Mucosa of rectum (tissue), 2 donors: ENCODE data around the gene CACNG5.

Experiments used
- H3K27ac ChIP-seq, 2 donors: one replicate each; pipeline ENCODE4 v1.7.0; 2013; ENCODE audit warnings: inconsistent platforms in 2 of 2, low read depth in 2 of 2, low read length in 2 of 2
- H3K27me3 ChIP-seq, 2 donors: one replicate each; pipeline ENCODE4 v1.7.0; 2013; ENCODE audit warnings: low read length in 2 of 2; ENCODE audit not compliant: control insufficient read depth in 2 of 2, insufficient read depth in 2 of 2
- H3K36me3 ChIP-seq, 2 donors: one replicate each; pipeline ENCODE4 v1.7.0; 2013; ENCODE audit warnings: low read length in 2 of 2; ENCODE audit not compliant: control insufficient read depth in 2 of 2, insufficient read depth in 2 of 2
- H3K4me1 ChIP-seq, 2 donors: one replicate each; pipeline ENCODE4 v1.7.0; 2013; ENCODE audit warnings: low read length in 2 of 2, mild to moderate bottlenecking in 1 of 2; ENCODE audit not compliant: control insufficient read depth in 2 of 2, insufficient read depth in 2 of 2
- H3K4me3 ChIP-seq, 2 donors: one replicate each; pipeline ENCODE4 v1.7.0; 2013; ENCODE audit warnings: low read length in 2 of 2
- H3K9ac ChIP-seq, 2 donors: one replicate each; pipeline ENCODE4 v1.7.0; 2013; ENCODE audit warnings: low read length in 2 of 2, low read depth in 1 of 2, mild to moderate bottlenecking in 1 of 2
- H3K9me3 ChIP-seq, 2 donors: one replicate each; pipeline ENCODE4 v1.7.0; 2013; ENCODE audit warnings: low read length in 2 of 2; ENCODE audit not compliant: control insufficient read depth in 2 of 2
- donor health status: healthy.
- donor health status: Normal muscosa, but diverticular disease.

The CACNG5 gene

DNA sequence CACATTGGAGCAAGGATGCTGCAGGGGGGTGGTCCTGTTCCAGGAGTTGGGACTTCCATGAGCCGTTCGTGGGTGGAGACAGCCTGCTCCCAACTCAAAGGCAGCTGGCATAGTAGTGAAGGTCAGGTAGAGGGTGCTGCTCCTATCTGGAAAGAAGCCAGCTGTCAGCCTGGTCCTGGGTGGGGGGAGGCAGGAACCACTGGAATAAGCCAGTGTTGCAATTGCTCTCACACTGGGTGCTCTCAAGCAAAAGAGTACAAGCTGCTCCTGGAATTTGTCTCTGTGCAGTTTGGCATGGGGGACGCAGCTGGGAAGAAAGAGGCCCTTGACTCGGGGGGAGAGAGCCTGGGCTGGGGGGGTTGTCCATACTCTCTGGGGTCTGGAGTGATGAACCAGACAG, 8.7 kb downstream of the CACNG5 start:
- H3K27me3 ChIP-seq: peaks cover 0 to 5% of the 10 kb centered on the region in 2 donors
- H3K4me3 ChIP-seq: no peak overlapping the region
- no peaks in the 10 kb centered on the region for H3K36me3 ChIP-seq
- no peak overlapping the region for H3K27ac ChIP-seq
- H3K9ac ChIP-seq: no peak overlapping the region
- H3K4me1 ChIP-seq: no peaks in the 10 kb centered on the region
- H3K9me3 ChIP-seq: no peaks in the 10 kb centered on the region

- Histone ChIP-seq H3K4me3 (no peak overlapping the region), H3K27ac (no peak overlapping the region)
Measured at GRCh38 chr17:66847704-66848103, 12.8 kb downstream of the CACNG5 start.

DNA sequence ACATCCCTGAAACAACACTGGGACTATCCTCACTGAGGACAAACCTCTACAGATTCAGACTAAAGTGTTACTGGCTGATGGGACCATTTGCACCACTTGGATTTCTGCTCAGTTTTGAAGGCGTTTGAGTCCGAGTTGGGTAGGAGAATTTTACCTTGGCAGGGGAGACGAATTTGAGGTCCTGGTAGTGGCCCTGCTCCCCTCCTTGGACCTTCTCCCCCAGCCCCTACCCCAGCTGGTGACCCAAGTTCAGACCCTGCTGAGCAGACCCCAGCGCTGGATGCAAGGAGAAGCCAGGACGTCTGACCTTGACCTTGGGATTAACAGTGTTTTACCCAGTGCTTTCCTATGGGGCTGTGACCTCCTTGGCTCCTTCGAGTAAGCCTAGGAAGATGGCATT, 13.6 kb downstream of the CACNG5 start:
- no peaks in the 10 kb centered on the region for H3K36me3 ChIP-seq
- H3K9me3 ChIP-seq: no peaks in the 10 kb centered on the region
- H3K27me3 ChIP-seq: no peaks in the 10 kb centered on the region
- H3K27ac ChIP-seq: no peak overlapping the region
- no peaks in the 10 kb centered on the region for H3K4me1 ChIP-seq
- no peak overlapping the region for H3K4me3 ChIP-seq
- H3K9ac ChIP-seq: no peak overlapping the region

More at GRCh38 chr17:66847704-66848103, 12.8 kb downstream of the CACNG5 start:
- Histone ChIP-seq H3K36me3 (no peaks in the 10 kb centered on the region), H3K4me1 (no peaks in the 10 kb centered on the region), H3K9ac (no peak overlapping the region), H3K27me3 (peaks cover 0 to 5% of the 10 kb centered on the region in 2 donors), H3K9me3 (no peaks in the 10 kb centered on the region)

- Histone ChIP-seq H3K27me3 (no peaks in the 10 kb centered on the region), H3K27ac (no peak overlapping the region), H3K9ac (no peak overlapping the region), H3K36me3 (no peaks in the 10 kb centered on the region), H3K9me3 (no peaks in the 10 kb centered on the region), H3K4me1 (no peaks in the 10 kb centered on the region), H3K4me3 (no peak overlapping the region)
Measured at GRCh38 chr17:66849032-66849655, 14.2 kb downstream of the CACNG5 start.

DNA sequence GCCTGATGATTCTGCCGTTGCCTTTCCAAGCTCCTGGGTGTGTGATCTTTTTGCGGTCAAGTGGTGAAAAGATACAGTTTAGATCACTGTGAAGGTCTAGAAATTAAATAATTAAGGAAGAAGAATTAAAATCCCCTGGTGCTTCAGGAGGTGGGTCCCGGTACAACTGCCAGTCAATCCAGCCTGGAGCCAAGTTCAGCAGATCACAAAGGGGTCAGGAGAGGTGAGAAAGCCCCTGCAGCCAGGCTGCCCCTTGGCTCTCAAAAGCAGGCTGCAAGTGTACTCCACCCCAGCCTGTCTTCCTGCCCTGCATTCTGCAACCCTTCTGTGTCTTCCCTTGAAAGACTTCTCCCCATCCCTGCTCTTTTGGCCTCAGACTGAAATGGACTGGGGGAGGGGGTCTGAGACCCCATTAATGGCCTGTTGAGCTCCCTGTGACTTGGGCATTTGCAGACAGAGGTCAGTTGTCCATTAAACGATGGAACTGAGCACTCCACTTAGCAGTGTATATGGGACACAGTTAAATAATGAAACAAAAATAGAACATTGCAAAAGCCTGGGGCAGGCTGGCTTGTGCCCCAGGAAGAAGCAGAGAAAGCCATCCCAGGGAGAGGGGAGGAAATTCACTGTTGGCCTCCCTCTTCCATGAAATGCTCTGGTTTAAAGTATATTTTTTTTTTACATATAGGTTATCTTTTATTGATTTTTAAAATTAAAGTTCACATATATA, 15.1 kb downstream of the CACNG5 start:
- no peaks in the 10 kb centered on the region for H3K27me3 ChIP-seq
- H3K27ac ChIP-seq: no peak overlapping the region
- no peaks in the 10 kb centered on the region for H3K36me3 ChIP-seq
- H3K4me3 ChIP-seq: no peak overlapping the region
- H3K9ac ChIP-seq: no peak overlapping the region
- H3K9me3 ChIP-seq: no peaks in the 10 kb centered on the region
- no peaks in the 10 kb centered on the region for H3K4me1 ChIP-seq

GRCh38 chr17:66850692-66851091, 15.8 kb downstream of the CACNG5 start:
- Histone ChIP-seq H3K4me1 (no peaks in the 10 kb centered on the region), H3K36me3 (no peaks in the 10 kb centered on the region), H3K9me3 (no peaks in the 10 kb centered on the region), H3K27me3 (no peaks in the 10 kb centered on the region), H3K27ac (no peak overlapping the region), H3K4me3 (no peak overlapping the region), H3K9ac (no peak overlapping the region)

DNA sequence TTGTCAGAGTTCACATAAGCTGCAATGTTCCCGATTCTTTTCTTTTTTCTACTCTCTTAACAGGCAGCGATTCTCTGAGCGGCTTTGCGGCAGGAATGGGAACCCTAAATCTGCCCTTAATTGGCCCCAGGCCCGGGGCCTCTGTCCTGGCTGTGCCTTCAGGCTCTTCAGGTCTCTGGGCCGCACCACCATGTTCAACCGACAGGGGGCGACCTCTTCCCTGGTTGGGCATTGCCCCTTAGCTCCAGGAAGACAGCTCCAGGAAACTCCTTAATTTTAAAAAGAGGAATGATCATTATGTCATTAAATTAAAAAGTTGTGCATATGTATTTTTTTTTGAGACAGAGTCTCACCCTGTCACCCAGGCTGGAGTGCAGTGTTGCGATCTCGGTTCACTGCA, 20.3 kb downstream of the CACNG5 start:
- no peaks in the 10 kb centered on the region for H3K4me1 ChIP-seq
- no peaks in the 10 kb centered on the region for H3K36me3 ChIP-seq
- no peak overlapping the region for H3K27ac ChIP-seq
- no peaks in the 10 kb centered on the region for H3K9me3 ChIP-seq
- H3K9ac ChIP-seq: no peak overlapping the region
- no peak overlapping the region for H3K4me3 ChIP-seq
- no peaks in the 10 kb centered on the region for H3K27me3 ChIP-seq

DNA sequence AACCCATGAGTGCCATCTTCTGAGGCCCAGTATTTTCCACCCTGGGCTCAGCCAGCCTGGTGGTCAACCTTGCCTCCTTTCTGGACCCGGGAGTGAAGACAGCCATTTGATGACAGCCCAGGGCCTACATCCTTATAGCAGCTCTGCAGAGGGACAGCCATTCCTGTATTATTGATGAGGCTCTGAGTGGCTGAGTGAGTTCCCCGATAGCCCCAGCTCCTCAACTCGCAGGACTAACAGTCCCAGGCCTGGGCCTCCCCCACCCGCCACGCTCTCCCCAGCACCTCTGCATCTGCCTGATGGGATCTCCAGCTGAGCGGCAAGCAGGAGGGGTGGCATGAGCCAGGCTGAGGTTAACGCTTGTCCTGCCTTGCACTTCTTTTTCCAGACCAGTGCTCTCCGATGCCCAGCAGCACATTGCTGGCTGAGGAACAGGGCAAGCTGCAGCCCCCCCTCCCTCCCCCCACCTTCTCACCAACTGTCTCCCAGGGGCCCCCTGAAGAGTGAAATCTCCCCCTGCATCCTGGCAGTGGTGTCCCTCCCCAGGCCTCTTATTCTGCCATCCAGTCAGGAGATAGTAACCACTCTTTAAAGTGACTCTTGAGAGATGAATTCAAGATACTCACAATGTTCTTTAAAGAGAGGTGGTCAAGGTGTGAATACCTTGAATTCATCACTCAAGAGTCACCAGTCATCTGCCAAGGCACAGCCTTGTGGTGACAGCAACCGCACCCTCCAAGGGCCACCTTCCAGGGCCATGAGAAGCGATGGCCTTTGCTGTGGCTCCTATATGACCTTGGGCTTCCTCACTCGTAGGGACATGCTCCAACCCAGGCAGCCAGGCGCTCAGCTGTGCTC, 23.5 kb downstream of the CACNG5 start:
- no peak overlapping the region for H3K9ac ChIP-seq
- H3K27me3 ChIP-seq: no peaks in the 10 kb centered on the region
- no peaks in the 10 kb centered on the region for H3K36me3 ChIP-seq
- H3K9me3 ChIP-seq: no peaks in the 10 kb centered on the region
- H3K4me1 ChIP-seq: no peaks in the 10 kb centered on the region
- no peak overlapping the region for H3K4me3 ChIP-seq
- no peak overlapping the region for H3K27ac ChIP-seq

- Histone ChIP-seq H3K4me3 (no peak overlapping the region), H3K36me3 (no peaks in the 10 kb centered on the region), H3K27ac (no peak overlapping the region), H3K4me1 (no peaks in the 10 kb centered on the region), H3K9me3 (no peaks in the 10 kb centered on the region), H3K9ac (no peak overlapping the region), H3K27me3 (no peaks in the 10 kb centered on the region)
Measured at GRCh38 chr17:66859353-66859752, 24.4 kb downstream of the CACNG5 start.

GRCh38 chr17:66860204-66860603, 25.3 kb downstream of the CACNG5 start:
- Histone ChIP-seq H3K9ac (no peak overlapping the region), H3K27ac (no peak overlapping the region), H3K4me1 (no peaks in the 10 kb centered on the region), H3K36me3 (no peaks in the 10 kb centered on the region), H3K4me3 (no peak overlapping the region), H3K27me3 (no peaks in the 10 kb centered on the region), H3K9me3 (no peaks in the 10 kb centered on the region)
